ENCODE results near the gene GRB10.

DNA sequence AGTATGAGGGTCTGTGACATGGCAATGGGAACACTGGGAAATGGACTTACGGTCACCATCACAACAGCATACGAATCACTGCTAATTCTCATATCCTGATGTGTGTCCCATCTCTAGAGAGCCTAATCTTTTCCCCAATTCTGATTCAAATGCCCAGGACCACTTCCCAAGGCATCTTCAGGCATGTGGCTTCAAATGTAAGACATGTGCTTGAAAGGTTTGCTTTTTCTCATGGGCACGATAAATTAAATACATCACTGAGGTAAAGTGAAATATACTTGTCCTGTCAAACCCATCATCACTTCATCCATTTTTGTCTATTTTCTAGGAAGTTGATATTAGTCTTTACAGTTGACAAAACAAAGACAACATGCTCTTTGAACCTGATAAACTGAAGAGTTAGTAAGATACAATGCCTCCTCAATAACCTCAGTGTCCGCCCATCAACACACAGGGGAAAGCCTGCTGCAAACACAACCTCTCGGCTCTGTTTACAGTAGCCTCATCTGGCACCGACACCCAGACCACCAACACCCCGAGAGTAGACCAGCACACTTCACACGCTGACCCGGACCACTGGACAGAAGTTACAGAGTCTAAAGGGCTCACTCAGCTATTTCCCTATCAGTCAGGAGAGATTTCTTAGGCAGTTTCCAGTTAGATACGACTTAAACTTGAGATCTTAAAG is 24.8 kb downstream of the GRB10 start:
- TF ChIP-seq EP300 (IDR thresholded peaks at IDR 0.05) = no peak
- TF ChIP-seq, protein P1, sequence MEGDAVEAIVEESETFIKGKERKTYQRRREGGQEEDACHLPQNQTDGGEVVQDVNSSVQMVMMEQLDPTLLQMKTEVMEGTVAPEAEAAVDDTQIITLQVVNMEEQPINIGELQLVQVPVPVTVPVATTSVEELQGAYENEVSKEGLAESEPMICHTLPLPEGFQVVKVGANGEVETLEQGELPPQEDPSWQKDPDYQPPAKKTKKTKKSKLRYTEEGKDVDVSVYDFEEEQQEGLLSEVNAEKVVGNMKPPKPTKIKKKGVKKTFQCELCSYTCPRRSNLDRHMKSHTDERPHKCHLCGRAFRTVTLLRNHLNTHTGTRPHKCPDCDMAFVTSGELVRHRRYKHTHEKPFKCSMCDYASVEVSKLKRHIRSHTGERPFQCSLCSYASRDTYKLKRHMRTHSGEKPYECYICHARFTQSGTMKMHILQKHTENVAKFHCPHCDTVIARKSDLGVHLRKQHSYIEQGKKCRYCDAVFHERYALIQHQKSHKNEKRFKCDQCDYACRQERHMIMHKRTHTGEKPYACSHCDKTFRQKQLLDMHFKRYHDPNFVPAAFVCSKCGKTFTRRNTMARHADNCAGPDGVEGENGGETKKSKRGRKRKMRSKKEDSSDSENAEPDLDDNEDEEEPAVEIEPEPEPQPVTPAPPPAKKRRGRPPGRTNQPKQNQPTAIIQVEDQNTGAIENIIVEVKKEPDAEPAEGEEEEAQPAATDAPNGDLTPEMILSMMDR (IDR thresholded peaks at IDR 0.05) = no peak

Measured in ovary (tissue), 3 donors.